Natural killer cell (primary cell): ENCODE measurements around the gene ZDHHC14. TPM values are rescaled to one million over a fixed set of nuclear protein-coding genes. Genes with fewer than 3 reads are reported as not detected.

Experiments used
- ATAC-seq, 3 donors: fragments of 150-1000 bp in 2 of 3; fragments of 200-7000 bp in 1 of 3; cut with Tn5 transposase; 1 replicate in 1 of 3; 2 replicates in 2 of 3; pipeline ENCODE4 v1.10.0; 2021; ENCODE audit warnings: mild to moderate bottlenecking in 2 of 3, moderate library complexity in 2 of 3
- DNase-seq, 2 donors: peaks; one replicate each; pipeline versions ENCODE4 v3.0.0 to v3.0.0-alpha.2; 2013 to 2021; ENCODE audit warnings: mixed read lengths in 1 of 2
- H3K27ac ChIP-seq: one replicate; pipeline ENCODE4 v1.5.1; 2013; ENCODE audit warnings: mild to moderate bottlenecking, low read length
- H3K27me3 ChIP-seq: one replicate; pipeline ENCODE4 v1.6.1; 2013; ENCODE audit warnings: low read length; ENCODE audit not compliant: control insufficient read depth, insufficient read depth
- H3K36me3 ChIP-seq: one replicate; pipeline ENCODE4 v1.6.1; 2013; ENCODE audit warnings: low read length; ENCODE audit not compliant: control insufficient read depth, insufficient read depth
- H3K4me1 ChIP-seq: one replicate; pipeline ENCODE4 v1.6.1; 2013; ENCODE audit warnings: low read length; ENCODE audit not compliant: control insufficient read depth, insufficient read depth
- H3K4me3 ChIP-seq: one replicate; pipeline ENCODE4 v1.5.1; 2013; ENCODE audit warnings: low read length
- H3K9me3 ChIP-seq: one replicate; pipeline ENCODE4 v1.6.1; 2013; ENCODE audit warnings: low read length; ENCODE audit not compliant: control insufficient read depth, insufficient read depth
- H3K27ac Mint-ChIP-seq, 2 donors: one replicate each; pipeline ENCODE4 v1.8.0; 2022; ENCODE audit warnings: mild to moderate bottlenecking in 2 of 2, mixed read lengths in 2 of 2, moderate library complexity in 1 of 2
- H3K27me3 Mint-ChIP-seq, 2 donors: one replicate each; pipeline ENCODE4 v1.8.0; 2022; ENCODE audit warnings: low read depth in 2 of 2, mixed read lengths in 2 of 2
- H3K36me3 Mint-ChIP-seq: one replicate; pipeline ENCODE4 v1.8.0; 2022; ENCODE audit warnings: mixed read lengths
- H3K4me1 Mint-ChIP-seq, 2 donors: one replicate each; pipeline ENCODE4 v1.8.0; 2022; ENCODE audit warnings: mixed read lengths in 2 of 2
- H3K4me3 Mint-ChIP-seq: one replicate; pipeline ENCODE4 v1.8.0; 2022; ENCODE audit warnings: mild to moderate bottlenecking, moderate library complexity, mixed read lengths
- H3K9me3 Mint-ChIP-seq, 2 donors: one replicate each; pipeline ENCODE4 v1.8.0; 2022; ENCODE audit warnings: mixed read lengths in 2 of 2
- WGBS: methylation state at CpG from one replicate; pipeline ENCODE4 v1.1.7; 2013; ENCODE audit warnings: missing lambda C conversion rate; ENCODE audit not compliant: insufficient coverage; 5-methylcytosine and 5-hydroxymethylcytosine counted together
- intact Hi-C: fragments of 100-400 bp; cut with micrococcal nuclease; formaldehyde crosslinking; loops from one replicate; pipeline ENCODE4 v1.14.2; 2022
- total RNA-seq, 4 donors: library from RNA; stranded (reverse); fragments of 120-200 nt in 1 of 4; gene quantifications; one replicate each; pipeline versions ENCODE4 v1.2.3 to v1.2.4, GENCODE V29; 2013 to 2022
- TF ChIP-seq, protein P1 (sequence below): fragments of 200-600 bp; IDR thresholded peaks from one replicate; pipeline ENCODE4 v1.8.0; 2022; ENCODE audit warnings: antibody characterized with exemption

ZDHHC14 gene
- total RNA-seq, 3 donors from 2014 or later (not counting 1 experiment from before 2014, with no cell fraction given), result 6.7 to 11.3 (median 10.6) TPM

GRCh38 chr6:157723376-157723775 lies 342.4 kb downstream of the ZDHHC14 start:
- H3K4me3 Mint-ChIP-seq, result no peak overlapping the region
- H3K36me3 Mint-ChIP-seq, result no peaks in the 10 kb centered on the region
- H3K9me3 Mint-ChIP-seq, result no peaks in the 10 kb centered on the region
- DNase-seq, result no peak
- ATAC-seq, result no peak
- intact Hi-C loops, result no loop called here
- Histone ChIP-seq H3K9me3 (no peaks in the 10 kb centered on the region), H3K36me3 (no peaks in the 10 kb centered on the region), H3K4me1 (no peaks in the 10 kb centered on the region), H3K27me3 (no peaks in the 10 kb centered on the region), H3K4me3 (no peak overlapping the region), H3K27ac (no peak overlapping the region)
- TF ChIP-seq, protein P1, sequence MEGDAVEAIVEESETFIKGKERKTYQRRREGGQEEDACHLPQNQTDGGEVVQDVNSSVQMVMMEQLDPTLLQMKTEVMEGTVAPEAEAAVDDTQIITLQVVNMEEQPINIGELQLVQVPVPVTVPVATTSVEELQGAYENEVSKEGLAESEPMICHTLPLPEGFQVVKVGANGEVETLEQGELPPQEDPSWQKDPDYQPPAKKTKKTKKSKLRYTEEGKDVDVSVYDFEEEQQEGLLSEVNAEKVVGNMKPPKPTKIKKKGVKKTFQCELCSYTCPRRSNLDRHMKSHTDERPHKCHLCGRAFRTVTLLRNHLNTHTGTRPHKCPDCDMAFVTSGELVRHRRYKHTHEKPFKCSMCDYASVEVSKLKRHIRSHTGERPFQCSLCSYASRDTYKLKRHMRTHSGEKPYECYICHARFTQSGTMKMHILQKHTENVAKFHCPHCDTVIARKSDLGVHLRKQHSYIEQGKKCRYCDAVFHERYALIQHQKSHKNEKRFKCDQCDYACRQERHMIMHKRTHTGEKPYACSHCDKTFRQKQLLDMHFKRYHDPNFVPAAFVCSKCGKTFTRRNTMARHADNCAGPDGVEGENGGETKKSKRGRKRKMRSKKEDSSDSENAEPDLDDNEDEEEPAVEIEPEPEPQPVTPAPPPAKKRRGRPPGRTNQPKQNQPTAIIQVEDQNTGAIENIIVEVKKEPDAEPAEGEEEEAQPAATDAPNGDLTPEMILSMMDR, result no peak
- WGBS, result 79% methylated on average over 4 of the region's 4 CpGs
- peaks cover 16 to 23% of the 10 kb centered on the region in 2 donors for H3K27me3 Mint-ChIP-seq
- no peaks in the 10 kb centered on the region for H3K4me1 Mint-ChIP-seq
- H3K27ac Mint-ChIP-seq, result no peak overlapping the region

DNA sequence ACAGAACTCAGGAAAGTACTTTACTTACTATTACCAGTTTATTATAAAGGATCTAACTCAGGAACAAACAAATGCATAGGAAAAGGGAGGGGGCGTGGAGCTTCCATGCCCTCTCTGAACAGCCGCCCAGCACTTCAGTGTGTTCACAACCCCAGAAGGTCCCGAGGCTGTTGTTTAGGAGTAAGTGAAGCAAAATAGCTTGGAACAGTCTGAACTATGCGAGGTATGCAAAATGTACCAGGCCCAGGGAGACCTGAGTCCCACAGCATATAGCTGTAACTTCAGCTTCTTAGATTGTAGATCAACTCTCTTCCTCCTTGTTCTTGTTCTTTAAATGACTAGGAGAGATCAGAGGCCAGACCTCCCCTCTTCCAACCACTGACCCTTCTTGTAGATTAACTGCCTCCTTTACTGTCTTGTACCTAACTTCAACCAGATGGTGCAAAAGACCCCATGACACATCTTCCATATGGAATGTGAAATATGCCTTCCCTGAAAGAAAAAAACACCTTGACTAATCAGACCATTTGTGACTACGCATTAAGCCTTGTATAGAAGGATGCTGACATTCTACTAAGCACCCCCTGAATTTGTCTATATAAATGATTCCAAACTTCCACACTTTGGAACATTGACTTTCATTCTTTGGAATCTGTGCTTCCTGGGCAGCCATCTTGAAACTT lies 343.3 kb downstream of the ZDHHC14 start:
- H3K4me1 ChIP-seq, result no peaks in the 10 kb centered on the region
- H3K9me3 ChIP-seq, result no peaks in the 10 kb centered on the region
- H3K27me3 Mint-ChIP-seq, result peaks cover 10 to 17% of the 10 kb centered on the region in 2 donors
- WGBS, result 93% methylated on average over 5 of the region's 5 CpGs
- no peaks in the 10 kb centered on the region for H3K4me1 Mint-ChIP-seq
- no peak overlapping the region for H3K4me3 ChIP-seq
- no peaks in the 10 kb centered on the region for H3K9me3 Mint-ChIP-seq
- no peak overlapping the region for H3K4me3 Mint-ChIP-seq
- DNase-seq (no peak), ATAC-seq (no peak)
- H3K27ac ChIP-seq, result no peak overlapping the region
- no peaks in the 10 kb centered on the region for H3K36me3 ChIP-seq
- no peaks in the 10 kb centered on the region for H3K36me3 Mint-ChIP-seq
- intact Hi-C loops, result no loop called here
- no peaks in the 10 kb centered on the region for H3K27me3 ChIP-seq
- no peak overlapping the region for H3K27ac Mint-ChIP-seq
- TF ChIP-seq, protein P1, result no peak

GRCh38 chr6:157724960-157725741 lies 344.2 kb downstream of the ZDHHC14 start:
- Histone ChIP-seq H3K4me1 (no peaks in the 10 kb centered on the region), H3K9me3 (no peaks in the 10 kb centered on the region), H3K36me3 (no peaks in the 10 kb centered on the region), H3K27ac (no peak overlapping the region), H3K27me3 (no peaks in the 10 kb centered on the region), H3K4me3 (no peak overlapping the region)
- intact Hi-C loops, result no loop called here
- peaks cover 10 to 14% of the 10 kb centered on the region in 2 donors for H3K27me3 Mint-ChIP-seq
- ATAC-seq (no peak), DNase-seq (no peak)
- 80% methylated on average over 9 of the region's 10 CpGs for WGBS
- no peak overlapping the region for H3K27ac Mint-ChIP-seq
- no peaks in the 10 kb centered on the region for H3K36me3 Mint-ChIP-seq
- no peaks in the 10 kb centered on the region for H3K4me1 Mint-ChIP-seq
- TF ChIP-seq, protein P1, result no peak
- H3K9me3 Mint-ChIP-seq, result no peaks in the 10 kb centered on the region
- H3K4me3 Mint-ChIP-seq, result no peak overlapping the region
